Neural cell (in vitro differentiated cells): ENCODE data around the gene ASB4.

Experiments used
- EP300 ChIP-seq: fragments of 450-650 bp; conservative IDR thresholded peaks from 2 replicates; pipeline ENCODE4 v1.6.1; 2014; ENCODE audit warnings: antibody characterized with exemption, mild to moderate bottlenecking, moderate library complexity; ENCODE audit not compliant: poor library complexity, severe bottlenecking
- EZH2 ChIP-seq: fragments of 200-600, 300-800 bp; shearing (Covaris generic), sonication (generic); IDR thresholded peaks from 2 replicates; pipeline ENCODE4 v1.6.1; 2014; ENCODE audit warnings: antibody characterized with exemption, low read length, borderline replicate concordance, mild to moderate bottlenecking; ENCODE audit not compliant: insufficient read depth, poor library complexity, severe bottlenecking
- POLR2AphosphoS5 ChIP-seq: IDR thresholded peaks from 2 replicates; pipeline ENCODE4 v1.6.1; 2012
- RAD21 ChIP-seq: fragments of 450-650 bp; conservative IDR thresholded peaks from 2 replicates; pipeline ENCODE4 v1.6.1; 2014; ENCODE audit warnings: antibody characterized with exemption, mild to moderate bottlenecking, moderate library complexity
- TAF1 ChIP-seq: IDR thresholded peaks from 2 replicates; pipeline ENCODE4 v1.6.1; 2012; ENCODE audit warnings: low read depth
- TF ChIP-seq, protein P1 (sequence below): fragments of 450-650 bp; IDR thresholded peaks from 2 replicates; pipeline ENCODE4 v1.5.1; 2014; ENCODE audit warnings: antibody characterized with exemption, mild to moderate bottlenecking, moderate library complexity; ENCODE audit not compliant: poor library complexity, severe bottlenecking

- TF ChIP-seq EZH2 (no peak), TAF1 (no peak), RAD21 (no peak), POLR2AphosphoS5 (no peak), EP300 (no peak)
- TF ChIP-seq, protein P1, sequence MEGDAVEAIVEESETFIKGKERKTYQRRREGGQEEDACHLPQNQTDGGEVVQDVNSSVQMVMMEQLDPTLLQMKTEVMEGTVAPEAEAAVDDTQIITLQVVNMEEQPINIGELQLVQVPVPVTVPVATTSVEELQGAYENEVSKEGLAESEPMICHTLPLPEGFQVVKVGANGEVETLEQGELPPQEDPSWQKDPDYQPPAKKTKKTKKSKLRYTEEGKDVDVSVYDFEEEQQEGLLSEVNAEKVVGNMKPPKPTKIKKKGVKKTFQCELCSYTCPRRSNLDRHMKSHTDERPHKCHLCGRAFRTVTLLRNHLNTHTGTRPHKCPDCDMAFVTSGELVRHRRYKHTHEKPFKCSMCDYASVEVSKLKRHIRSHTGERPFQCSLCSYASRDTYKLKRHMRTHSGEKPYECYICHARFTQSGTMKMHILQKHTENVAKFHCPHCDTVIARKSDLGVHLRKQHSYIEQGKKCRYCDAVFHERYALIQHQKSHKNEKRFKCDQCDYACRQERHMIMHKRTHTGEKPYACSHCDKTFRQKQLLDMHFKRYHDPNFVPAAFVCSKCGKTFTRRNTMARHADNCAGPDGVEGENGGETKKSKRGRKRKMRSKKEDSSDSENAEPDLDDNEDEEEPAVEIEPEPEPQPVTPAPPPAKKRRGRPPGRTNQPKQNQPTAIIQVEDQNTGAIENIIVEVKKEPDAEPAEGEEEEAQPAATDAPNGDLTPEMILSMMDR = peak; percentile 43
Measured at GRCh38 chr7:95545007-95545615, 59.4 kb downstream of the ASB4 start.
